Measurements from ENCODE around the gene GHDC. TPM values are rescaled to one million over a fixed set of nuclear protein-coding genes. Genes with fewer than 3 reads are reported as not detected.
A peak's percentile ranks its signal among the peaks of the same experiment; 100 is the strongest.
"Not testable (repeated sequence)": the region's sequence is repeated elsewhere in the genome, so short reads cannot be mapped to it uniquely, and the experiment has no call there.

The GHDC gene, protein sequence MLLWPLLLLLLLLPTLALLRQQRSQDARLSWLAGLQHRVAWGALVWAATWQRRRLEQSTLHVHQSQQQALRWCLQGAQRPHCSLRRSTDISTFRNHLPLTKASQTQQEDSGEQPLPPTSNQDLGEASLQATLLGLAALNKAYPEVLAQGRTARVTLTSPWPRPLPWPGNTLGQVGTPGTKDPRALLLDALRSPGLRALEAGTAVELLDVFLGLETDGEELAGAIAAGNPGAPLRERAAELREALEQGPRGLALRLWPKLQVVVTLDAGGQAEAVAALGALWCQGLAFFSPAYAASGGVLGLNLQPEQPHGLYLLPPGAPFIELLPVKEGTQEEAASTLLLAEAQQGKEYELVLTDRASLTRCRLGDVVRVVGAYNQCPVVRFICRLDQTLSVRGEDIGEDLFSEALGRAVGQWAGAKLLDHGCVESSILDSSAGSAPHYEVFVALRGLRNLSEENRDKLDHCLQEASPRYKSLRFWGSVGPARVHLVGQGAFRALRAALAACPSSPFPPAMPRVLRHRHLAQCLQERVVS
- 14.3 TPM for polyA plus RNA-seq (2012; ENCODE audit: low read depth, missing spikeins)

DNA sequence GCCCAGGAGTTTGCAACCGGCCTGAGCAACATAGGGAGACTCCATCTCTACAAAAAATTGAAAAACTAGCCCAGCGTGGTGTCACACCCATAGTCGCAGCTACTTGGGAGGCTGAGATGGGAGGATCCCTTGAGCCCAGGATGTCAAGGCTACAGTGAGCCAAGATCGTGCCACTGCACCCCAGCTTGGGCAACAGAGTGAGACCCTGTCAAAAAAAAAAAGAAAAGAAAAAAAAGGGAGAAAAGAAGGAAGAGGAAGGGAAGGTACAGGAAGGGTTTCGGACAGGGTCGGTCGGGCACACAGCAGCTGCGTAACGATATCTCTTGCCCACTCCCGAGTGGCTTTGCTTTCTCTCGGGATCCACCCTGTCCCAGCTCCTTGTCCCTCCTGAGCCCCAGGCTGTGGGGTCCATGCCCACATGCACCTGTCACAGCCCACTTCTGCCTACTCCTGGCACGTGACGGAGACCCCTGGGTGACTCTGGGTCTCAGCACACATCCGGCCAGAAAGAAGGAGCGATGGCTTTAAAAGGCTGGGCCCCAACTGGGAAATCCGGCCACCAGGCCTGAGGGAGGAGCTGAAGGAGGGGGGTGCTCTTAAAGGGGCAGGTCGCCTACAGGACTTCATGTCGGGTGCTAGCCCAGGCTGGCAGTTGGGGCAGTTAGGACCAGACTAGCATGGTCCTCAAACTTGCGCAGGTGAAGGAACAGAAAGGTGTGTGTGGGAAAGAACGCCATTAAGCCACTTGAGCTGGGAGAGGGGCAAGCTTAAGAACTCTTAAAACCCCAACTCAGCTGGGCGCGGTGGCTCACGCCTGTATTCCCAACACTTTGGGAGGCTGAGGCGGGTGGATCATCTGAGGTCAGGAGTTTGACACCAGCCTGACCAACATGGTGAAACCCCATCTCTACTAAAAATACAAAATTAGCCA lies at the start of gene GHDC:
TSS of gene GHDC (minus strand) at position 526 of the 931 bp plus-strand sequence. CDS start 913 bp downstream, outside the sequence.
- DNase-seq (ENCODE audit: insufficient read length, low spot score) (peak; percentile 88), FAIRE-seq (peak; percentile 92)
- TF ChIP-seq SPI1 (IDR thresholded peaks at IDR 0.05; ENCODE audit: low read depth, low read length) (no peak), POU2F2 (IDR thresholded peaks at IDR 0.05; ENCODE audit: low read depth, low read length) (no peak), POLR2A (IDR thresholded peaks at IDR 0.05; ENCODE audit: low read depth, low read length) (no peak), PAX5 (IDR thresholded peaks at IDR 0.05; ENCODE audit: insufficient read depth, low read length, severe bottlenecking) (no peak), TAF1 (IDR thresholded peaks at IDR 0.05; ENCODE audit: low read depth, low read length) (no peak), POLR2AphosphoS5 (IDR thresholded peaks at IDR 0.05; ENCODE audit: low read depth, low read length) (no peak)

DNA sequence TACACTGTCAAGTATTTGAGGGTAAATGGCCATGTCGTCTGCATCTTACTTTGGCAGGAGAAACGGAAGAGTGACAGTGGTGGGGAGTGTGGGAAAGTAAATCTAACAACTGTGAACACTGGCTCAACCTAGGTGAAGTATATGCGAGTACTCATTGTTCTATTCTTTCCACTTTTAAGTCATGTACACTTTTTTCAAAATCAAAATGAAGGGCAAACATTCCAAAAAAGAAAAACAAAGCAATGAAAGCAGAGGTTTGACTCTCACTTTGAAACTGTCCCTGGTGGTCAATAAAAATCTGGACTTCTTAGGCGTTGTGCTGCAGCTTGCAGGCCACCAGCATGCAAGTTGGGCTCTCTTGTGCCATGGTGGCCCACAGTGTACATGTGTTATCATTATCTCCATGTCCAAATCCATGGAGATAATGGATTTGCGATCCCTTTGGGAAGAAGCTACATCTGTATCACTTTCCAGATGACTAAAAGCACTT lies 49.2 kb upstream of the GHDC start:
- DNase-seq (ENCODE audit: insufficient read length, low spot score) (no peak), FAIRE-seq (no peak)
- TF ChIP-seq PAX5 (IDR thresholded peaks at IDR 0.05; ENCODE audit: insufficient read depth, low read length, severe bottlenecking) (no peak), SPI1 (IDR thresholded peaks at IDR 0.05; ENCODE audit: low read depth, low read length) (no peak), TAF1 (IDR thresholded peaks at IDR 0.05; ENCODE audit: low read depth, low read length) (no peak), POLR2AphosphoS5 (IDR thresholded peaks at IDR 0.05; ENCODE audit: low read depth, low read length) (no peak), POU2F2 (IDR thresholded peaks at IDR 0.05; ENCODE audit: low read depth, low read length) (no peak), POLR2A (IDR thresholded peaks at IDR 0.05; ENCODE audit: low read depth, low read length) (no peak)

DNA sequence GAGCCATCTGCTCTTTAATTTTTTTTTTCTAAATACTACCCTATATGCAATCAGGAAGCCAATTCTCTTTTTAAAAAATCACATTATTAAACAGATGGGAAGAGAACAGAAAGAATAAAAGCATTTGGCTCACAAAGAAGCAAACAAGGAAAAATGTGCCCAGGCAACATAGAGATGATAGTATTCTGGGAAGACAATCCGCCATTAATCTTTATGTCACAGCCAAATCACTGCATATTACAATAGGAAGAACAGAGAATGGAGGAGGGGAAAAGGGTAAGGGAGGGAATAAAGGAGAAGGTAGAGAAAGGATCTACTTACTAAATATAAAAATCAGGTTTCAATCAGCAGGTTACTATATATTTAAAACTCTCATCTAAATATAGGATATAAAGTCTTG lies 47.6 kb upstream of the GHDC start:
- no peak for TF ChIP-seq TAF1 (IDR thresholded peaks at IDR 0.05; ENCODE audit: low read depth, low read length)
- TF ChIP-seq PAX5 (IDR thresholded peaks at IDR 0.05; ENCODE audit: insufficient read depth, low read length, severe bottlenecking): no peak
- no peak for TF ChIP-seq POLR2AphosphoS5 (IDR thresholded peaks at IDR 0.05; ENCODE audit: low read depth, low read length)
- no peak for TF ChIP-seq POU2F2 (IDR thresholded peaks at IDR 0.05; ENCODE audit: low read depth, low read length)
- no peak for TF ChIP-seq SPI1 (IDR thresholded peaks at IDR 0.05; ENCODE audit: low read depth, low read length)
- no peak for TF ChIP-seq POLR2A (IDR thresholded peaks at IDR 0.05; ENCODE audit: low read depth, low read length)
- no peak for FAIRE-seq
- no peak for DNase-seq (ENCODE audit: insufficient read length, low spot score)

DNA sequence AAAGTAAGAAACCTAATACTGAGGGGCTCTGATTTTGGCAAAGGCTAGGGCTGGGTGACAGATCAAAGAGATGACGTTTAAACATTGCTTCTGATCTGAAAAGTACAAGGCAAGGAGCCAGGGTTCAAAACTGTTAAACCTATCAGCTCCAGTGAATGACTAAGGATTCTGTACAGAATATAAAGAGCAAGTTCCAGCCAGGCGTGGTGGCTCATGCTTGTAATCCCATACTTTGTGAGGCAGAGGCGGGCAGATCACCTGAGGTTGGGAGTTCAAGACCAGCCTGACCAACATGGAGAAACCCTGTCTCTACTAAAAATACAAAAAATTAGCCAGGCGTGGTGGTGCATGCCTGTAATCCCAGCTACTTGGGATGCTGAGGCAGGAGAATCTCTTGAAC lies 46.6 kb upstream of the GHDC start:
- FAIRE-seq; DNase-seq (ENCODE audit: insufficient read length, low spot score): not testable (repeated sequence)

DNA sequence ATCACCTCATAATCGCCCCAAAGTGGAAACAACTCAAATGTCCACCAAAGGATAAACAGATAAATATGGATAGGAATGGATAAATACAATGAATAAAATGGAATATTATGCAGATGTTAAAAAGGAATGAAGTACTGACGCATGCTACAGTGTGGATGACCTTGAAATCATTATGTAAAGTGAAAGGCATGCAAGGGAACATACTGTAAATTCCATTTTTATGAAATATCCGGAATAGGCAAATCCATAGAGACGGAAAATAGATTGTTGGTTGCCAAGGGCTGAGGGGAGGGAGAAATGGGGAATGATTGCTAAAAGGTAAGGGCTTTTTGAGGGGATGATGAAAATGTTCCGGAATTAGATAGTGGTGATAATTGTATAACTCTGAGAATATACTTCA lies 45.9 kb upstream of the GHDC start:
- DNase-seq (ENCODE audit: insufficient read length, low spot score) (no peak), FAIRE-seq (no peak)
- TF ChIP-seq POU2F2 (IDR thresholded peaks at IDR 0.05; ENCODE audit: low read depth, low read length) (no peak), POLR2A (IDR thresholded peaks at IDR 0.05; ENCODE audit: low read depth, low read length) (no peak), TAF1 (IDR thresholded peaks at IDR 0.05; ENCODE audit: low read depth, low read length) (no peak), POLR2AphosphoS5 (IDR thresholded peaks at IDR 0.05; ENCODE audit: low read depth, low read length) (no peak), PAX5 (IDR thresholded peaks at IDR 0.05; ENCODE audit: insufficient read depth, low read length, severe bottlenecking) (no peak), SPI1 (IDR thresholded peaks at IDR 0.05; ENCODE audit: low read depth, low read length) (no peak)

DNA sequence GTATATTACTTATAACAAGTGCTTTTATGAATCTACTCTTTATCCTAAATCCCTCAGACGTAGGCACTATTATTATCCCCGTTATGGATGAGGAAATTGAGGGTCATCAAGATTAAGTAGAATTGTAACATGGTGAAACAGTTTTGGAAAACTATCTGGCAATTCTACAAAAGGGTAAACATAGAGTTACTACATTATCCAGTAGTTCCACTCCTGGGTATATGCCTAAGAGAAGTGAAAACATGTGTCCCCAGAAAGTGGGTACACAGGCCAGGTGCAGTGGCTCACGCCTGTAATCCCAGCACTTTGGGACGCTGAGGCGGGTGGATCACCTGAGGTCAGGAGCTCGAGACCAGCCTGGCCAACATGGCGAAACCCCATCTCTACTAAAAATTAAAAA lies 45.3 kb upstream of the GHDC start:
- DNase-seq (ENCODE audit: insufficient read length, low spot score); FAIRE-seq: not testable (repeated sequence)

DNA sequence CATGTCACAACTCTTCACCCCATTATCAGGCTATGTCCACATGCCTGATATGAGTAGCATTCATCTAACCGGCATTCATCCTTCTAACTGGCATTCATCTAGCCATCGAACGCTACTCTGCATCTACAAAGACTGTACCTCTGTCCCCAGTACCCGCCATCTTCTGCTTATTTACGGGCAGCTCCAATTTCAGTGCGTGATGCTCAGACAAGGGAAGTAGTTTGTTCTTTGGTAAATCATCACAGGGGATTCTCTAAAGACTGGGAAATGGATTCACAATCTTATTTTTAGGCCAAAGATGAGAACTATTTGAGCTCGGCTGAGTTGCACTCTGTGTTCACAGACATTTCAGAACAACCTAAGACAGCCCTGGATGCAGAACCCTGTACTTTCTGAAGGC lies 42.5 kb upstream of the GHDC start:
- no peak for DNase-seq (ENCODE audit: insufficient read length, low spot score)
- FAIRE-seq: no peak
- TF ChIP-seq PAX5 (IDR thresholded peaks at IDR 0.05; ENCODE audit: insufficient read depth, low read length, severe bottlenecking): no peak
- no peak for TF ChIP-seq POU2F2 (IDR thresholded peaks at IDR 0.05; ENCODE audit: low read depth, low read length)
- no peak for TF ChIP-seq TAF1 (IDR thresholded peaks at IDR 0.05; ENCODE audit: low read depth, low read length)
- TF ChIP-seq SPI1 (IDR thresholded peaks at IDR 0.05; ENCODE audit: low read depth, low read length): no peak
- TF ChIP-seq POLR2AphosphoS5 (IDR thresholded peaks at IDR 0.05; ENCODE audit: low read depth, low read length): no peak

DNA sequence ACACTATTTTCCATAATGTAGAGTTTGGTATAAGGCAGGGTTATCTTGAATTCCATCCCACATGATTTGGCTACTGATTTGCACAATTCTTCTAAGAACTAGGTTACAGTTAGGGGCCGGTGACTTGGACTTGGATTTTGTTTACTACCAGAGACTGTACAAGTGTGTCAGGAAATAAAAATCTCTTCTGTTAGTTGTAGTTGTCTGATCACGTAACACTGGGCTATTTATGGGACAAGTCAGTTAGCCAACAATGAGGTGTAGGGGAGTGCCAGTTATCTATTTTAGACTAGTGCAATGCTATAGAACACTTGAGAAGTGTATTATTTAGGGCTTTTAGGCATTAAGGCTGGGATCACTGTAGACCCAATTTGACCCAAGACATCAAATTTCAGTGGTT lies 39.7 kb upstream of the GHDC start:
- FAIRE-seq (peak; percentile 35), DNase-seq (ENCODE audit: insufficient read length, low spot score) (no peak)
- TF ChIP-seq PAX5 (IDR thresholded peaks at IDR 0.05; ENCODE audit: insufficient read depth, low read length, severe bottlenecking) (no peak), POLR2A (IDR thresholded peaks at IDR 0.05; ENCODE audit: low read depth, low read length) (no peak), TAF1 (IDR thresholded peaks at IDR 0.05; ENCODE audit: low read depth, low read length) (no peak), POU2F2 (IDR thresholded peaks at IDR 0.05; ENCODE audit: low read depth, low read length) (no peak), SPI1 (IDR thresholded peaks at IDR 0.05; ENCODE audit: low read depth, low read length) (no peak), POLR2AphosphoS5 (IDR thresholded peaks at IDR 0.05; ENCODE audit: low read depth, low read length) (no peak)

DNA sequence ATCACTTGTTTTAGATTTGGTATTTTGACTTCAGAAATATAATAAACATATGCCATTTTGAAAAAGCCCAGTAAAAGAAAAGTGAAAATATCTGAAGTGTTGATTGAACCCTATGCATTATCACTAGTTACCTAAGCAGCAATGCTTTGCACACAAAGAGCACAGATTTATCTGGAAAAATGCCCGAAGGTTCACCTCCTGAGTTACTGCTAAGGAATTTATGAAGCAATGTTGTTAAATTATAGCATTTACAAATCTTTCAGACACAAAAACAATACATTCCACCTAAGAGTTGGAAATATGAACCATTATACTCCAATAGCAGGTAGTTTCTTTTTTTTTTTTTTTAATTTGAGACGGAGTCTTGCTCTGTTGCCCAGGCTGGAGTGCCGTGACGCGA lies 38.9 kb upstream of the GHDC start:
- TF ChIP-seq POLR2A (IDR thresholded peaks at IDR 0.05; ENCODE audit: low read depth, low read length) (no peak), POLR2AphosphoS5 (IDR thresholded peaks at IDR 0.05; ENCODE audit: low read depth, low read length) (no peak), SPI1 (IDR thresholded peaks at IDR 0.05; ENCODE audit: low read depth, low read length) (no peak), TAF1 (IDR thresholded peaks at IDR 0.05; ENCODE audit: low read depth, low read length) (no peak)
- DNase-seq (ENCODE audit: insufficient read length, low spot score) (no peak), FAIRE-seq (no peak)
